ENCODE data around the gene SFMBT1.

Gene SFMBT1

DNA sequence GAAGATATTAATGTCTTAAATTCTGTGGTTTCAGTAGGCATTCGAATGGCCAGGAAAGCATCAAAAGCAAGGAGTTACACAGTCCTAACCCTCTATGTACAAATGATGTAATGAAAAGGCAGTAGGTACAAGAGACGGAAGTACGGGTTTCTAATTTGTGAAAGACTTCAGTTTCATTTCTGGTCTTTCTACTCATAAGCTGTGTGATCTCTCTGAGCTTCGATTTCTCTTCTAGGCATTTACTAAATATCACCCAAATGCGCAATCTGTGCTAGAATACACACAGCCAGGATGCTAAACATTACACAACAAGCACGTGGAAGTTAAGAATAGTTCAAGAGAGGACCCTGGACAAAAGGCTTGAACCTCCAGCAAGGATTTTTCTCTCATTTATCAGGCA is 130.6 kb downstream of the SFMBT1 start:
- DNase-seq: no peak

DNA sequence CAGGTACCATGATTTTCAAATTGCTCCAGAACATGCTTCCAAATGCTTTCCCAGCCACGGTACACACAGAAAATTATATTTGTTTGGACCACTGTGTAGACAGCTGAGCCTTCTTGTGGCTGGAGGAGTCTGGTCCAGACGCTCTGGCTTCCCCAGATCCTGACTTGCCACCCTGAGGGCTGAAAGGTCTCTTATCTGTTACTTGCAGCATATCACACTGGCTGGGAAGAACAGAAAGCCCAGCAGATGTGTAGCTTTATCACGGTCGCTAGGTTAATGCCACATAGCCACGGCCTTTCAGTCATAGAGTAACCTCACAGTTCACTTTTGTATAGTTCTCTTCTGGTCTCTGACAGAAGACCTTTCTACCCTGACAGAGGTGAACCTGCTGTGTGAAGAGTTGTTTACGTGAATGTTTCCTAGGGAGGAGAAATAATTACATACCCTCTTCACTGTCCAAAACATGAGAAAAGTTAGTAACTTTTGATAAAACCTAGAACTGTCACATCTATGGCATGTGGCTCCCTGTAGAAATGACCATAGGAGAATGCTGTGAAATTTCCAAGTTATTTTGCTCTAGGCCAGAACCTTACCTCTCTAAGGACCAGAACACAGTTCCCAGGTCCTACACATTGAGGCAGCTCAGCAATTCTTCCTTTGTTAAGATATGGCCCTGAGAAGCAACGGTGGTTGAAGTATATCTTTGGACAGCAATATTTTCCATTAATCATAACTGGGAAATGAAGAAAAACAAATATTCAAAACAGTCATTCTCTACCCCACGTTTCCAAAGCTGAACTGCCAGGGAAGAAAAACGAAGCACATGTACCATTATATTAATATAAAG is 132.8 kb downstream of the SFMBT1 start:
- DNase-seq: no peak

DNA sequence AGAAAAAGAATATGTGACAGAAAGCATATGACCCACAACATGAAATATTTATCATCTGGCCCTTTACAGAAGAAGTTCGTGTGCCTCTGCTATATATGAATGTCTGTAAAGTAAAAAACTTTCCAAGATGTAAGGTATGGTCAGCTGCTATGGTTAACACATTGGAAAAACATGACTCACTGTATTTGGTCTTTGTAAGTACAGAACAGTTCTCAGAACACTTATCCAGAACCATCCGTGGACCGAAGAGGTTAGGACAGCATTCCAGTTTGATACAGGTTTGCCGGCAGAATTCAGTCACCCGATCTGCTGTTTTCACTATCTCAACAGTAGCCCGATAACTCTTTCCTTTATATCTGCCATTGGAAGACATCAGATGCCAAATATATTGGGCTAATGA is 135.1 kb downstream of the SFMBT1 start:
- DNase-seq: no peak

DNA sequence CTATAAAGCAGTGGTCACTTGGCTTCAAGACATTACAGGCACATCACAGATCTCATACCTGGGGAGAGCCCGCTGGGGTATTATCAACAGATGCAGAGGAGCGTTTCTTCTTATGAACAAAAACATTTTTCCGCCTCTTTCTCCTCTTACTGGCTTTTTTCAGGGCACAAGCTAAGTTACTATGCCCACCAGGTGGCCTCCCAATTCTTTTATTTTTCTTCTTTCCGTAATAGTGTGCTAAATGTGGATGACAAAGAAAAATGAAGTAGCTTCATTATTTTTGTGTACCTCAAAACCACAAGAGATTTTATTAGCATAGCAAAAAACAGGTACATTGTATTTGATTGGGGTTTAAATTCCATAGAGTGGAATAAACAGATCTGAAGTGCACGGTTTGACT is 138.4 kb downstream of the SFMBT1 start:
- DNase-seq: no peak

DNA sequence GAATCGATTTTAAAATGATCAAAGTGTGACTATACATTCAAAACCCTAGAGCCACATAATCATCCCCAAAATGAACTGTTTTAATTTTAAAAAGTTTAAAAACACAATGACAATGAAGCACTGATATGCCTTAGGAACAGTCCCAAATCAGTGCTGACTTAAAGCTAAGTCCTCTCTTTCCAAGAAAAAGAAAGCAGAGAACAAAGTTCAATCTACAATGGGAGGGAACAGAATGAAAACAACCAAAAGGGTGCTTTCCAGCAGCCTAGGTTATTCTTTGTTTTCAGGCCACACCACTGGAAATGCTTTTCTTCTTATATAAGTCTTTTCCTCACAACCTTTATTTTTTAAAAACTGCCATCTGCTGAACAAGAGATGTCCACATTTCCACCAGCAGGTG is 141.3 kb downstream of the SFMBT1 start:
- no peak for DNase-seq

DNA sequence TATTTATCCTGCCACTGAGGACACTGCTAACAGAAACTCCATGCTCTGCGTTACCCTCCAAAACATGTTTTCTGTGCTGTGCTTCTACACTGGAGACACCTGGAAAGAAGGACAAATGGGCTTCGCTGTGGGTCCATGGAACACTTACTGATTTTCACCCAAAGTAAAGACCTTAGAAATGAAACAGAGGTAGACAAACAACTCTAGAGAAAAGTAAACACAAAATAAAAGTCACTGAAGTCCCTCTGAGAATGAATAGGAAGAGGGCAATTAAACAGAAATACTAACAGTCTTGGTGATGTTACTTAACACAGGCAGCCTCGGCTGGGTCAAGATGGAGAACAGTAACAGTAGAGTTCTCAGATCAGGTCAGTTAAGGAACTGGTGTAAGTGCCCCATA is 141.9 kb downstream of the SFMBT1 start:
- DNase-seq: no peak

DNA sequence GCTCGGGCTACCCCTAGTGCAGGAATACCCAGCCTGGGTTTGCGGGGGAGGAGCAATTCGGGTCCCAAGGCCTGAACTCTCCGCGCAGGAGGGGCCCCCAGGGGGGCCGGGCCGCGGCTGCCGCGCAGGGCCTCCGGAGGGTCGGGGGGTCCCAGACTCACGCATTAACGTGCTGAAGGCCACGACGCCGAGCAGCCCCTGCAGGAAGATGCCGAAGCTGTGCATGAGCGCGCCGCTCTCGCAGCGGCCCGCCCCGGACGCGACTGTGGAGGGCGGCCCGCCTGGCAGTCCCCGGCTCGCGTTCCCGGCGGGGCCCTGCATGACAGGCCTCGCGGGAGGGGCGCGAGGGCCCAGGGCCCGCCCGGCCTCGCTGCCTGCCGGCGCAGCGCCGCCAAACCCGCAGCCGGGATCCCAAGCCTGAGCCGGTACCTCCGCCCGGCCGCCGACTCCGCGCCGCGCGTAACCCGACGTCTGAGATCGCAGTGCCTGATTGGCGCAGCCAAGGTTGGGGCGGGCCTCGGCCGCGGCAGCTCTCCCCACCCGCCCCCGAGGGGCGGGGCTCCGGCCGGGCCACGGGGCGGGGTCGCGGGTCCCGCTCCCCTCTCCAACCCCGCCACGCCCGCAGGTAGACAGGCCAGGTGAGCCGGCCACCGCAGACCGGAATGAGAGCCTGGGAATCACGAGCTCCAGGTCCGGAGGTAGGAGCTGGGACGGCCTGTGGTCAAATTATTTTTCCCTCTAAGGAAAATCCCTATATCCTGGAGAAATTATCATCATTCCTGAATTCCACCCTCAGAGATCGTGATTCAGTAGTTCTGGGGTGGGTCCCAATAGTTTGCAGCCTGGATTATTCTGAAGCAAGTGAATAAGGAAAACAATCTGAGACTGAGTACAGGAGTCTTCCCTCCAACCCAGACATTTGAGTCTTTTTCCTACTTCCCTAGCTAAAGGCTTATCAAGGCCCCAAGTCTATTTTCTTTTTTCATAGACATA is 148.4 kb downstream of the SFMBT1 start, which contains the start of gene STIMATE:
Gene STIMATE, minus strand, starts transcription at position 419 of the 993 bp plus-strand sequence. Its CDS starts 98 bp downstream, at position 321.
- DNase-seq: peak; percentile 60

DNA sequence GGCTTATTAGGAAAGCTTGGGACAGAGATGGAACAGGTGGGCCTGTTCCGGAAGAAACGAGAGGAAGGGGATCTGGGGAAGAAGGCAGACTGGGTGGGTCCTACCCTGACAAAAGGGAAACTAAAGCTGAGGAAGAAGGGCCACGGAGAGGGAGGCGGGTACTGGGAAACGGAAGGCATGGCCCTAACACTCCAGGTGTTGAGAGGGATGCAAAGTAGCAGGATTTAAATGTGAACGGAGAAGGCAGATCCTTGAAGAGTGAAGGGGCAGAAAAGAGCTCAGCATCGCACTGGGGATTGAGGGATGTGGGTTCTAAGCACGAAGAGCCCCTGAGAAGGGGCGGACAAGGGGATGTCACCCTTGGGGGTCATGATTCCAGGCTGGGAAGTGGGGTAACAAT is 149.3 kb downstream of the SFMBT1 start:
- DNase-seq: no peak

DNA sequence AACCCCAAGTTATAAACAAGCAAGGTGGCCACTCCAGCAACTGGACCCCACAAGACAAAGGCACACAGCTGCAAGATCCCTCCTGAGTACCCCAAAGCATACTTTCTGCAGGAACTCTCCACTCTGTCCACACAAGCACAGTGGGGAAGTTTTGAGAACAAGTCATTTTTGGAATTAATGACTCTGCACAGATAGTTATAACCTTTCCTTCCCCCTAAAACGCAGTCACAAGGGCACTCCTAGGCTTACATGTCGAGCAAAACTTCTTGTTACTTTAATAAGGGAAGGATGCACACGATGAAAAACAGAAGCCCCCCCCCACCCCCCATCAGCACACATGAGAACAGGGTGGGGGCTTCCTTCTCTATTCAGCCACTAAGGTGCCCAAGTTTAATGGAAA is 149.7 kb downstream of the SFMBT1 start:
- no peak for DNase-seq

DNA sequence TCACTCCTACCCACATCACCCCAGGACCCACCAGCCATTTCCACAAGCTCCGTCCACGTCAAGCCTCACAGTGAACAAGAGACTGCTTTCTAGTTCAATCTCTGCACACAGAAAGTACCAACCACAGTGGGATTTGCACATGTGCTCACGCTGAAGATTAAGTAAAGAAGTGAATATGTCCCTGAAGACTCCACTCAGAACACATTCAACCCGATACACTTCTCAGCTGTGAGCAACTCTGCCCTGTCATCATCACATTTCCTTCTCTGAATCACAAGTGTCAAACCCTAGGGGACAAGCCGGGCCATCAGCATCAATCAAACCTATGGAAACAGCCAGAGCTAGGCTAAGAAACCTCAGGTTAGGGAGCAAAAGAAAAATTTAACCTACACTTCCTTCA is 150.5 kb downstream of the SFMBT1 start:
- no peak for DNase-seq

DNA sequence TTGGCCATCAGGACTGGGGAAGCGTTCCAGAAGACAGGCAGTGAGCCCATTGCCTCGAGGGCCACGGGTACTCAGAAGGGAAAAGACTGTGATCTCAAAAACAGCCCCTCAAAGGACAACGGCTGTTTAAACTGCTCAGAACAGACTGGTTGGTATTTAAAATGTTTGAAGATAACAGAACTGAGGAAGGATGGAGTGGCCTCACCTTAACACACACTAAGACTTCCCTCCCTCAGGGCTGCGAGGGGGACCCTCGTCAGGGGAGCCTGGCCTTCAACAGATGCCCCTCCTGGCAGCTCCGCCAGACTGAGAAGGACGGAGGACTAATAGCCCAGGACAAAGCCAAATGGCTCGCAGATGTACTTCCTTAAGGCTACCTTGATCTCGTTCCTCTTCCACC is 151.1 kb downstream of the SFMBT1 start:
- no peak for DNase-seq

DNA sequence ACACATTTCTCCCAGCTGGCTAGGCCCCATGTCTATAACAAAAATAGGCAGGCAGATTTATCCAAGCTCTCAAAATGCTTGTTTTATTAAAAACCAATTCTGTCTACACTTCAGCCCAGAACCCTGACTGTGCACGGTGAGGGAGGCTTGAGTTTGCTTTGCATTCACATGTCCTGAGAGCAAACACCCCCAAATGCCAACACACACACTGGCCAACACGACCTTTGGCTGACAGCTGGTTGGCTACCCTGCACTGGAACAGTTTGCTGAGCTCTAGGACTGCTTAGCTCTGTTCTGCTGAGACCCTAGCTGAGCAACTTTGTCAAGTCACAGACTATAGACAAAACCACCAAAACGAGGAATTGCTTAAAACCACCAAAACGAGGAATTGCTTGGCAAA is 152.2 kb downstream of the SFMBT1 start:
- DNase-seq: no peak

DNA sequence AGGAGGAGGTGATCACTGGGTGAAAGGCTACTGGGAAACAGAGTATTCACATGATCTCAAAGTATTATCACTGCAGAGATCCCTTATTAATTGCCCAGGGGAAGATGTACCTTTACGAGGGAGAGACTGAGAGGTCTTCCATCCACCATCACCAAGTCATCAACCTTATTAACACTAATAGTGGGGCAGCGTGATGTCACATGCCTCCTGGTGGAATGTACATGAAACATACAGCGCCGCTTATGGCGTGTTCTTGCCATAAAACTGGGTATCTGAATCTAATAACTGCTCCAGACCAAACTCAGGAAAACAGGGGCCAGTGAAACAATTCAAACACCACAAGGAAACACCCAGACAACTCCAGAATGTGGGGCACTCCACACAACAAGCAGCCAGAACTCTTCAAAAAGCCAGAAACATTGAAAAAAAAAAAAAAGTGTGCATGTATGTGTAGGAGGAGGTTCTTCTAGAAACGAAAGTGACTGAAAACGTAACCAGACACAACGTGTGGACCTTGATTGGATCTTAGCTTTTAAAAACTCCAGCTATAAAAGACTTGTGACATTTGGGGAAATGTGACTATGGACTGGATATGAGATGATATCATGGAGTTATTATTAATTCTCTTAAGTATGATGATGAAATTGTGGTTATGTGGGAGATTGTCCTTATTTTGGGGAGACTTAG is 153.1 kb downstream of the SFMBT1 start:
- DNase-seq: no peak

DNA sequence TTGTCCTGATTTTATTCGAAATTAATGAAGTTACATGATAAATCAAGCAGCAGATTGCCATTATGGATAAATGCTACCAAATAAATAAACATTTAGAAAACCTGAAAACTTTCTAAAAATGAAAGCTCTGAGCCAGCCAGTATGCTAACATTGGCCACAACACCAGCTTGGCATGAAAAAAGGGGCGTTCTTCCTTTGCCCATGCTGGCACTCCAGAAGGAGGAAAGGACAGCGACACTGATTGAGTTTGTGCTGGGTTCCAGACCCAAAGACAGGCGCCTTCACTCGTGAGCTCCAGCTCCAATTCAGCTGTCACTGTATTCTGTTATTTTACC is 153.6 kb downstream of the SFMBT1 start:
- DNase-seq: no peak

DNA sequence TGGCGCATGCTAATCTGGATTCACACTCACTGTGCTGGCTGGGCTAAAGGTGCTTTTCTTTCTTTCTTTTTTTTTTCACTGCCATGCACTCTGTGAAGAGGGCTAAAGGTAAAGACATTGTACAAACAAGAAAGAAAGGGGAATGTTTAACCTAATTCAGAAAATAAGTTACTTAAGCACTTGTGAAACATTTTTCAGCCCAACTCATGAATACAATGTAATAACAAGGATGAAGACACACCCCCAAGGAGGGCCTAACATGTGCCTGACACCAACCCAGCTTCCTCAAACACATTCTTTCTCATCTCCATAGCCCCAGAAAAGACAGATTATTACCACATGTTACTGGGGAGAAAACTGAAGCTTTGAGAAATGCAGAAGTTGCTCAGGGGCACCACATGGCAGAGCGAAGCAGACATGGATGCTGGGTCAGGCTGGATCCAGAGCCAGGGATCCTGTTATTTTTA is 154.2 kb downstream of the SFMBT1 start:
- DNase-seq: no peak

DNA sequence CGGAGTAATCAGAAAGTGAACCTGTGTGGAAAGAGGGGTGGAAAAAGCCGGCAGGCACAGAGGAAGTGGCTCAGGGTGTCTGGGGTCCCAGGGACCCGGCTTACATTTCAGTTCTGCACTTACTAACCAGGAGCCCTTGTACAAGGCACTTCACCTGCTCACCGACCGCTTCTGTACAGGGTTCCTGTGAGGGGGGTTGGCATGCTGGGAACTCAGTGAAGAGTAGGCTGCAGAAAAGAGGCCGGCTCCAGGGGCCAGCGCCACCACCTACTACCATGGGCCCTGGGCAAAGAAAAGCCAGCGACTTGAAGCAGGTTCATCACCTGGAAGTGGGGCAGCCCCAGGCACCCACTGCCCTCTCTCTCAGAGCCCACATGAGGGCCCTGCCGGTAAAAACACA is 154.7 kb downstream of the SFMBT1 start:
- no peak for DNase-seq

DNA sequence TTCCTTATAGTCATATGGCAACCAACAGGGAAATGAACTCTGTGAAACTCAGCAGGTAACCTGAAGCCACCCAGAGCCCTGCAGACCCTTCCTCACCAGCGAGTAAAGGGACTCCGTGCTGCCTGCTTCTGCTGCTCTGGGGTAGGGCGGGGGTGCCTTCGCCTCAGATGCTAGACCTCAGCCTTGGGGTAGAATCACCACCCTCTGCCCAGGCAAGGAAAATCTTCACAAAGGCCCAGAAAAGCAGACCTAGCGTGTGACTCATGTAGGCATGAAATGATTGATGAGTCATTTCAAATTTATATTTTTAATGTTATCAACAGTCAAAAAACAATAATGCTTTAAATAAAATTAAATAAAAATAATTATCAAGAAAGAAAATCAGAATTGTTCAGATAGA is 155.1 kb downstream of the SFMBT1 start:
- DNase-seq: no peak

DNA sequence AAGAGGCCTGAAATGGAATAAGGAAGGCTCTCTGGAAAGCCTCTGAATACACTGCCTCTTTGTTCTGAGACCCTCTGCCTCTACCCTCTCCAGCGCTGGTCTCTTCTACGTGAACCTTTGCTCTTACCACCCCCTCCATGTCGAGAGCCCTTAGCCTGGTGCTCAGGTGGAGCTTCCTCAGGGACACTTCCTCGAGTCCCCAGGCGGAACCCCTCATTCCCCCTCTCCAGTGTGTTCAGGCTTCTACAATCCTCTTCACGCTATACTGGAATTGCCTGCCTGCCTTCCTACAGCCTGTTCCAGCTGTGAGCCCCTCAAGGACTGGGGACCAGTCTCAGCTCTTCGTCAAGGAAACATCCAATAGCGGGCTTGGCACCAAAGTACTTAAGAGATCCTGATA is 156.0 kb downstream of the SFMBT1 start:
- no peak for DNase-seq

DNA sequence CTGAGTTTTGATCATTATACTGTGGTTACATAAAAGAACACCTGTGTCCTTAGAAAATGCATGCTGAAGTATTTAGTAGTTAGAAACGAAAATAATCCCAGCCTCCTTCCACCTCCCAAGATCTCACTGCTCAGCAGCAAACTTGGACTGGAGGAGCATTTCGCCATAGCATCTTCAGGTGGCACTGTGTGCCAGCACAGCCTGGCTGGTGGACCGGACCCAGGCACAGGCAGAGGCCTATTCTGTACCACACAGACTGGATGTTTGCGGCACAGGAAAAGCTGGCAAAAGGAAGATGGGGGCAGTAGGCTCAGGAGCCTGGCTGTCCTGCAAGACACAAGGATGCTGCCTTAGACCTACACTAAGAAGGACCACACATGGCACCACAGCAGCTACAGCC is 158.7 kb downstream of the SFMBT1 start:
- no peak for DNase-seq

DNA sequence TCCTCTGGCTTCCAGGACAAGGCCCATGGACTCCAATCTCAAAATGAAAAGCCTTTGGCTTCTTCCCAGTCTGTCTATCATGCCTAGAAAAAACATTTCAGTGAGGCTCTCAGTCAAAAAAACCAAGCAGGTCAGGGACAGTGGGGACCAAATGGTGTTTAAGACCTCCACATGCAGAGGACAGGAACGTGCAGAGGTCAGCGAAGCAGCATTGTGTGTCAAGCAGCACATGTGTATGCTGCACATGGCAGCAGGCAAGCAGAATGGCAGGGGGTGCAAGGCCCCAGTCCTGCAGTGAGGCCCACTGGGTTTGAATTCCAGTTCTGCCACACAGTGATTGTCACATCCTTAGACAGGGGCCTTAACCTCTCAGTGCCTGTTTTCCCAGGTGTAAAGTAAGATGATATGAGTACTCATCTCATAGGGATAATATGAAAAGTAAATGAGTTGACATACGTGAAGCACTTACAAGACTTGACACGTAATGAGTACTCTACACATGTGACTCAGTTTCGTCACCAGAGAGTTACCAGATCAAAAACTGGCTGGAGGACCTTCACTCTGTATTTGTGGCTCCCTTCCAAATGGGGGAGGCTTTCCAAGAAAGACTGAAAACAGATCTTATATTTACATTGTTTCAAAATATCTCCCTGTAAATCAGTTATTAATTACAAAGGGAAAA is 159.7 kb downstream of the SFMBT1 start:
- no peak for DNase-seq

DNA sequence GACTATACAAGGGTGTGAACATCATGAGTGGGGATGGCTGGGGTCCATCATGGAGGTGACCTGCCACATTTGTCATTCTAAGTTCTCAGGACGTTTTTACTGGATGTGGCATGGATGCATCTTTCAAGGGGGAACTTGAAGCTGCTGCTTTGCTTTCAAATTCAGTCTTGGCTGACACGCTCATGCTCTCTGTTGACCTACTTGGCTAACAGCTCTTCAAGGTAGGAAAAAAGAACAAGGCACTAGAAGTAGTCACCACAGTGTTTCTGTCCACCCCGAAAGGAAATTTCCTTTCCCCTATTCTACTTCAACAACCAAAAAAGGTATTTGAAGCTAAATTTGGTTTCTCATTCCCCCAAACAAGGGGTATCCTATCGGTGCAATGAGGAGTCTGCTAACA is 163.5 kb downstream of the SFMBT1 start:
- DNase-seq: no peak

DNA sequence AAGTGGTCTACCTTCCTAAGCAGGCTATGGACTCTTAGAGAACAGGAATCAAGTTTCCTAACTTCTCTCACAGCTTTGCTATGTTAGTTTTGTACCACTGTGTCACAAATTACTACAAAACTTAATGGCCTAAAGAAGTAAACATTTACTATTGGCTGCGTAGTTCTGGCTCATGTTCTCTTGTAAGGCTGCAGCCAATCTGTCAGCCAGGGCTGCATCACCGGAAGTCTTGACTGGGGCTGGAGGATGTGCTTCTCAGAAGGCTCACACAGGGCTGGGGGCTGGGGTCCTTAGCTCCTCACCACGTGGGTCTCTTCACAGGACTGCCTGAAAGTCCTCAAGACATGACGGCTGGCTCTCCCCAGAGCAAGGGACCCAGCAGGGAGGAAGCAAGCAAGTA is 164.0 kb downstream of the SFMBT1 start:
- DNase-seq: no peak

DNA sequence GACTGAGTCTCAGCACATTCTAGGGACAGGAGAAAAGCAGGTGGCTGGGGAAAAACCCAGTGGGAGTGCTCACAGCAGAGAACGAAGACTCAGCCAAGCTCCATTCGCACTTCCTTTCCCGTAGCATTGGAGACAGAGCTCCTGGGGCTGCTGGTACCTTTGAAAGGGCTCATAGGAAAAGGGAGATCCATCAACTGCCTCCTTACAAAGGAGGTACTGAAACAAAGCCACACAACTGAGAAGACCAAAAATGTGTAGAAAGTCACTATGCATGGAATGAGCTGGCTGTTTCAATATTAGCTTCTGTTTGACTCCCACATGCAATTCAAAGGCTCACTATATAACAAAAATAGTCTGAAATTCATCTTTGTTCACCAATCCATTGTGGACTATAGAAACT is 165.4 kb downstream of the SFMBT1 start:
- DNase-seq: no peak
